DMS79 (cell line): ENCODE measurements around the gene MYO3A.
"Not testable (repeated sequence)": the region's sequence is repeated elsewhere in the genome, so short reads cannot be mapped to it uniquely, and the experiment has no call there.

ENCODE experiments used
- DNase-seq: peaks from one replicate; lab custom pipeline; 2025; lab: John Stamatoyannopoulos, UW

Gene MYO3A

DNA sequence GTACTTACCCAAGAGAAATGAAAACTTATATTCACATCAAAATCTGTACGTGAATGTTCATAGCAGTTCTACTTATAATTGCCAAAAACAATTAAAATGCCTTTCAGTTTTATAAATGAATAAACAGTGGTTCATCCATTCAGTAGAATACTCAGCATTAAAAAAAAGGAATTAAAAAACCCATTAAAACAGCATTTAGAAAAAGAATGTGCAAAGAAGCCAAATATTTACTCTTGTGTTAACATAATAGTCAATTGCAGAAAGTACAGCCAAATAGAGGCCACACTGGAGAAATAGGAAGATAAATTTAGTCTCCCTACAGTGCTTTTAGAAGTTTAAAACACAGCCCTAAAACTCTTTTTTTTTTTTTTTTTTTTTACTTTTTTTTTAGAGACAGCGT is 54.6 kb downstream of the MYO3A start:
- DNase-seq = no peak

GRCh38 chr10:25989951-25990350 is 55.9 kb downstream of the MYO3A start:
- no peak for DNase-seq

- no peak for DNase-seq
Observed at GRCh38 chr10:25999295-25999981, 65.4 kb downstream of the MYO3A start.

- no peak for DNase-seq
Observed at GRCh38 chr10:26000971-26001370, 66.9 kb downstream of the MYO3A start.

GRCh38 chr10:26002466-26002865 is 68.4 kb downstream of the MYO3A start:
- DNase-seq = not testable (repeated sequence)

- no peak for DNase-seq
Observed at GRCh38 chr10:26015092-26015491, 81.1 kb downstream of the MYO3A start.

DNA sequence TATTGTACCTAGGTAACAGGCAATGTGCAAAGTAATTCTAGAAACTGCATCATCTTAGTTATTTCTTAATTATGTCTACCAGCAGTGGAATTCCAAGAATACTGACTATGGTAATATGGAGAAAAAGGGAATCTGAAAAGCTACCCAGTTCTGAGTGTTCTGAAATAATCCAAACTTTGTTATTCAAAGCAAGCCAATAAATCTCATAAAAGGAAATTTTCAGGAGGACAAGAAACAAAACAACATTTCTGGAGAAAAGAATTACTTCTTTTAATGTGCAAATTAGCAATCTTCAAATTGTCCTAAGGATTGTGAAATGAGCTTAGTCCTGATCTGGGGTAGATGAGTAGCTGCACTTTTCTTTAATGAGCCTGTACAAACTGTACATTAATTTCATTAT is 88.8 kb downstream of the MYO3A start:
- no peak for DNase-seq

GRCh38 chr10:26024303-26024702 is 90.3 kb downstream of the MYO3A start:
- no peak for DNase-seq

GRCh38 chr10:26025523-26025922 is 91.5 kb downstream of the MYO3A start:
- DNase-seq = no peak

DNA sequence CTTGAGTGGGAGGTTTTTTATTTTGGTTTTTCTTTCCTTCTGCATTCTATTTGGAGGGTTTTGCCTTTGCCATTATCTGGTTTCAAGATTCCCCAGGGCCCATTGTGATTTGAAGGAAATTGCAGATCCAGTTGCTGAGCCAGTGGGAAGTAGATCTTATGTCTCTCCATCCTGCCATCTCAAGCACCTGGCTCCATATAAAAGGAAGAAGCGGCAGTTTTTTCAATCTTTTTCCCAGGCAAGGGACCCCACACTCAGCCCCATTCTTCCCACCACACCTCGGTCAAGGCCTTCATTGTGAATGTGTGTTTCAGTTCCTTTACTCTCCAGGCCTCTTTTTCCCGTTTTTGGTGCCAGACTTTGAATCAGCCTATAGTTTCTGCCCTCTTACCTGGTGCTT is 95.8 kb downstream of the MYO3A start:
- DNase-seq = no peak

DNA sequence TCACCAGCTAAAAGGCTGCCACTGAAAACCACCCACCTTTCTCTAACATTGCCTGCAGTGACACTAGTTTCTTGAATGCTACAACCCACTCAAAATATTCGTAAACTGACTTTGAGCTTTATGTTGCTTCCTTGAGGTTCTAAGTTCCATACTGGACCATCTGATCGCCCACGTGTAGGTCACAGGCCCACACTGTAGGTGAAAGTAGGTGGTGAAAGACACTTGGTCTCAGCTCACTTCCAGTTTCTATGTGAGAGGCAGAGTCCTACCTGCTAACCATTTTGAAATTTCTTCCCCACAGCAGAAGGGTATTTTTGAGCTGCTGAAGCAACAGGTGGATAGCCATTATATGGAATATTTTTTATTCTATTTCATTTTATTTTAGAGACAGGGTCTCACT is 97.3 kb downstream of the MYO3A start:
- DNase-seq = no peak

DNA sequence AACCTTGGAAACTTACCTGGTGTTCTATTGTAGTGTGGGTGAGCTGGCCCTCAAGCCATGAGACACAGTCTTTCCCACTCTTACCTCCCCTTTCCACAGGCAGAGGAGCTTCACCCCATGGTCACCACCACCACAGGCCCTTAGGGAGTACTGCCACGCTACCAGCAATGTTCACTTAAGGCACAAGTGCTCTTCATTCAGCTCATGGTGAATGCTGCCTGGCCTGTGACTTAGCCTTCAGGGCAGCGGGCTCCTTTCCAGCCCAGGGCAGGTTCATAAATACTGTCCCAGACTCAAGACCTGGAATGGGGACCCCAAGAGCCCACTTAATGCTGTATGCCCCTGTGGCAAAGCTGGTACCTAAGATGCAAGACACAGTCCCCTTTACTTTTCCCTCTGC is 109.4 kb downstream of the MYO3A start:
- DNase-seq = peak; percentile 41

GRCh38 chr10:26044141-26044749 is 110.2 kb downstream of the MYO3A start:
- DNase-seq = peak; percentile 78

DNA sequence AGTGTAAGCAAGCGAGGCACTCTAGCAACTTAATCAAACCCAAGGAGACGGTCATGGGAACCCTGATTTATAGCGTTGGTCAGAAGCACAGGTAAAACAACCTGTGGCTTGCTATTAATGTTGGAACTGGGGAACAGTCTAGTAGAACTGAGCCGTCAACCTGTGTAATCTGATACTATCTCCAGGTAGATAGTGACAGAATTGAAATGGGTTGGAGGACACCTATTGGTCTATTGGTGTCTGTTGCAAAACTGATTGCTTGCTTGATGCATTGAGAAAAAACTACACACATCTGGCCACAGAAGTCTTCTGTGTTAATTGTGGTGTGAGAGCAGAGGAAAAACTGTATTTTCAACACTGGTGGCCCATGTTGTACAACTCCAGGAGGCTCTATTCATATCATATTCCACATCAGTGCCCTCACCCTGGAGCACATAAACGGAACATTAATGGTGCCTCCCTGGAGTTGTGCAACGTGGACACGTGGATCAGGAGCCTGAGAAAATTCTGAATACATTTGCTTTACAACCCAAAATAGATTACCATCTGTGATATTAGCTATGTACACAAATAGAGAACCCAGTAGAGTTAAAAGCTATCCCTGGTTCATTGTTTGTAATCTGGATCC is 112.2 kb downstream of the MYO3A start:
- DNase-seq = no peak

DNA sequence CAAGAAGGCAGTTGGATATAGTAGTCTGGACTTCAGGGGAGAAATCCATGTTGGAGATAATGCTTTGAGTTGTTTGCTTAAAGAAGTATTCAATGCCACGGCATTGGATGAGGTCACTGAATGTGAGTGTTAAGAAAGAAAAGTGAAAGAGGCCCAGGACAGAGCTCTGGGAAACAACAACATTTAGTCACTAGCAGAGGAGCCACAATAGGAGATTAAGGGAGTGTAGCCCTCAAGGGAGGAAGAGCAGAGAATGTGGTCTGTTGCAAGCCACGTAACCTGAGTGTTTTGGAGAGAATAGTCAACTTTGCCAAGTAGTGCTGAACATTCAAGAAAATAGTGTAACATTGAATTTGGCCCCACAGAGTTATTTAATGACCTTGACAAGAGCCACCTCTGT is 114.7 kb downstream of the MYO3A start:
- no peak for DNase-seq

GRCh38 chr10:26052326-26052725 is 118.3 kb downstream of the MYO3A start:
- no peak for DNase-seq

DNA sequence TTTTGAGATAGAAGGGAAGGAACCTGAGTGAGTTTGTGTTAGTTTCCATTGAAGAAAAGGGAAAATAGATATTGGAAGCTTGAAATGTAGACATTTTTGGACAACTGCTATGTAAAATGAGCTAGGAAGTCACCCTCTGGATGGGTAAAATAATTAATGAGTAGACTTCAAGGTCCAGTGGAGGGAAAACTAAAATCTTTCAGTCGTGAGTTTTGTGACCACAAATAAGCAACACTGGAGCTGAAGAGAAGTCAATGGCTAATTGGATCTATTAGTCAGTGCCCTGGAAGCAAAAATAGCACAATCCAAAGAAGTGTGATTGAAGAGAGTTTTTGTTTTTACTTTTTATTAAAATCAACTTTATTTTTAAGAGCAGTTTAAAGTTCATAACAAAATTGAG is 123.4 kb downstream of the MYO3A start:
- DNase-seq = no peak

DNA sequence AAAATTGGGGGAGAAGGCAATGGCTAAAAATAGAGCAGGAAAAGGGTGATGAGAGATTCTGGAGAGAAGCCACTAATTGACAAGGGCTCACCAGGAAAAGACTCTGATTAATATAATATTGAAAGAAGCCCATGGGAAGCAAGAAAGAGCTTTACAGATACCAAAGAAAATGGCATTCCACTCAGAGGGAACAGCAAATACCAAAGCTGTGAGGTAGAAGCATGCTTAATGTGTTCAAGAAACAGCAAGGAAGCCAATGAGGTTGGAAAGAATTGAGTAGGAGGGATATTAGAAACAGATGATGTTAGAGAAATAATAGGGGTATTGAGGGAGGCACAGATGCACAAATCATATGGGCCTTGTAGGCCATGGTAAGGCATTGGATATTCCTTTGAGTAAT is 130.1 kb downstream of the MYO3A start:
- DNase-seq = no peak

- no peak for DNase-seq
Observed at GRCh38 chr10:26067680-26068079, 133.7 kb downstream of the MYO3A start.

DNA sequence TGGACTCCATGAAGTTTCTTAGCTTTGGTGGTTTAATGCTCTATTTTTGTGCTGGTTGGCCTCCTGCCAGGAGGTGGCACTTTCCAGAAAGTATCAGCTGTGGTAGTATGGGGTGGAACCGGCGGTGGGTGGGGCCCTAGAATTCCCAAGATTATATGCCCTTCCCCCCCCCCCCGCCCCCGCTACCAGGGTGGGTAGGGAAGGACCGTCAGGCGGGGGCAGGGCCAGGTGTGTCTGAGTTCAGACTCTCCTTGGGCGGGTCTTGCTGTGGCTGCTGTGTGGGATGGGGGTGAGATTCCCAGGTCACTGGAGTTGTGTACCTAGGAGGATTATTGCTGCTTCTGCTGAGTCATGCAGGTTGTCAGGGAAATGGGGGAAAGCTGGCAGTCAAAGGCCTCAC is 146.9 kb downstream of the MYO3A start:
- DNase-seq = not testable (repeated sequence)

GRCh38 chr10:26081459-26081858 is 147.4 kb downstream of the MYO3A start:
- DNase-seq = no peak

- no peak for DNase-seq
Observed at GRCh38 chr10:26085549-26085948, 151.5 kb downstream of the MYO3A start.

GRCh38 chr10:26087666-26088065 is 153.6 kb downstream of the MYO3A start:
- DNase-seq = no peak

DNA sequence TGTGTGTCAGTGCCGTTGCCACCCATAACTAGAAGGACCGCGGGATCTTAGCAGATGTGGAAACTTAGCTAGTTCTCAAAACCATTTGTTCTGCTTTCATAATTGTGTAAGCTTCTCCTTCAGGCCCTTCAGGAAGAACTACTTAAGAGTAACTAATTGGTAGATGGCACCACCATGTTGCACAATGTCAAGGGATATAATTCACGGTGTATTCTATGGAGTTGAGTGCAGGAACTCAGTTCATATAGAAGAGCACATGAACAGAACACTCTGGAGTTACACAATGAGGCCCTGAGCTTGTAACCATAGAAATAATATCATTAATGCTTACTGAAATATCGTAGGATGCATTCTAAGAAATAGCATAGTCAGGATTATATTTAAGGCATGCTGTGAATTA is 156.0 kb downstream of the MYO3A start:
- DNase-seq = no peak
